HG02973 (cell line): Measurements from ENCODE around the gene AMTN.
A peak's percentile ranks its signal among the peaks of the same experiment; 100 is the strongest.

Experiments used
- ATAC-seq: cut with Tn5 transposase; IDR thresholded peaks from one replicate; pipeline ENCODE4 v1.9.1; 2021; ENCODE audit warnings: moderate library complexity; ENCODE audit not compliant: unreplicated experiment

AMTN gene

DNA sequence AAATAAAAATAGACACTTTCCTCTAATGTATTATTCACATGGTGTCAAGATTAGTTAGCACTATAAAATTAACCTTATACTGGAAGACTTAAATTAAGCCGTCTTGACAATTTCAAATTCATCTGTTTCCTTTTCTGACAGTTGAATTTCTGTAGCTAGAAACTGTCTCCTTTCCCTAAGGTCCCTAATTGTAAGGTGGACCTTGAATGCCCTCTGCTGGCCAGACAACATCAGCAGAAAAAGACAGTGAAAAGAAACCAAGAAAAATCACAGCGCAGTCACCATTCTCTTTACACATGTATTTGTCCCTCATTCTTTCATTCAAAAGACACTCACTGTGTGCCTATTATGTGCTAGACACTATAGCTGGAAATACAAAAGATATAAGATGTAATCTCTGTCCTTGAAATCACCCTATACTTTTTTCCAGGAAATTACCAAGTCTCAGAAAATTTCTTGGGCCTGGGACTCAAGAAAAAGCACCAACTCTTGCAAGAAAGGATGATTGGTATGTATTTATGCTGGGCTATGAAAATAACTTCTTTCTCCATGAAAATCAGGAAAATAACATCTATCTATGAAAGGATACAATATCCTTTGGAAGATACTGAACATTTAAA lies 41.0 kb downstream of the AMTN start:
- peak; percentile 74 for ATAC-seq

DNA sequence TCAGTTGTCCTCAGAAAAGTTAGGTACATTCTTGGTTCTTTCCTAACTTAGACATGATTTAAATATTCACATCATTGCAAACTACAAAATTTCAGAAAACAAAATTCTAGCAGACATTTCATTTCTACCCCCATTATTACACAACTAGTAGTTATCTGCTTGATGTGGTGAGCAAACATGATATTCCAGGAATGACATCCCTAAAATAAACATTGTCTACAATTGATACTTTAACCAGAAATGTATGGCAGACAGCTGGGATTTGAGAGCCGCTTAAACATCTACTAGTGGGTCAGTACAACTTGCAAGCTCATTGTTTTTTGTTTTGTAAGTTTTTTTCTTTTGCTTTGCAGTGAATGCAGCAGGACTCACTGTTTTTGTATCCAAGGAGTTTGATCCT lies 41.6 kb downstream of the AMTN start:
- no peak for ATAC-seq

DNA sequence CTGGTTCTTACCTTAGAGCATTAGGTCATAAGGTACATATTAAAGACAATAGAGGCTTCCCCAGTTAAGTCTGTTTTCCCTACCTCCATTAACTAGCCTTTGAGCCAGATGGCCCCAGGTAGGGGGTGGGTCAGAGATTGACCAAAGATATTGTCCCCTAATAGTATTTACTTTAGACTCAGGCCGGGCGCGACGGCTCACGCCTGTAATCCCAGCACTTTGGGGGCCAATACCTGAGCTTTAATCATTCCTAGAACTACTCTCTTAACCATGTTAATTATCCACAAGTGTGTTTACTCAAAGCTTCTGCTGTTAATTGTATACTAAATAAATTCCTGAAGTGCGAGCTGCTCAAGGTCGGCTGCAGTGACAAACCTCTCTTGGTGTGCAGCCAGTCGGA lies 45.7 kb downstream of the AMTN start:
- ATAC-seq = no peak

DNA sequence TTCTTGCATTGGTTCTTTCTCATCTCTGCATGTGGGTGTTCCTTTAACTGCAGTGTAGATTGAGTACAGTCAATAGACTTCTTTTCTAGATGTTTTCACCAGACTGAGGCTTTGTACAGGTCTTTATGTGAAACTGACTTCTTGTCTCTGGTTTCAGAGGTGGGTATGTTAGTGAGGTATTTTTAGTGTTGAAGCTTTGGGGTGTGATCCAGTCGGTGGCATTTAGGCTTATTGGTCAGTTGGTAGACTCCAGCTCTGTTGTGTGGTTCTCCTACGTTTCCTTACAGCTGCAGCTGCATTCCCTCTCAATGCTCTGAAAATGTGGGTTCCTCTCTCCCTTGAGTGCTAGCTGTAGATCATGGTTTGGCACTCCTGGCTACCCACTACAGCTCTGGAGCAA lies 52.4 kb downstream of the AMTN start:
- ATAC-seq = no peak

DNA sequence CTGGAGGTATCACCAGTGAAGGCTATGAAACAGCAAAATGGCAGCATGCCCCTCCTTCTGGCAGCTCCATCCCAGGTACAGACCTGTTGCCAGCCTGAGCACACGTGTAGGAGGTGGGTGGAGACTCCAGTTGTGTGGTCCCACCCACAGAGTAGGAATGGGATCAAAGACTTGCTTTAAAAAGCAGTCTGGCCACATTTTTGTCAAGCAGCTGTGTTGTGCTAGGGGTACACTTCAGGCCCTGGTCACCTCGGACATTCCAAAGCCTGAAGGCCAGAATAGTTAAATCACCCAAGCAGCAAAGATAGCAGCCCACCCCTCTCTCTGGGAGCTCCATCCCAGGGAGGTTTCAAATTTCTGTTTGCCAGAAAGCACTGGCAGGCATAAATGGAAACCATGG lies 53.4 kb downstream of the AMTN start:
- ATAC-seq = no peak

DNA sequence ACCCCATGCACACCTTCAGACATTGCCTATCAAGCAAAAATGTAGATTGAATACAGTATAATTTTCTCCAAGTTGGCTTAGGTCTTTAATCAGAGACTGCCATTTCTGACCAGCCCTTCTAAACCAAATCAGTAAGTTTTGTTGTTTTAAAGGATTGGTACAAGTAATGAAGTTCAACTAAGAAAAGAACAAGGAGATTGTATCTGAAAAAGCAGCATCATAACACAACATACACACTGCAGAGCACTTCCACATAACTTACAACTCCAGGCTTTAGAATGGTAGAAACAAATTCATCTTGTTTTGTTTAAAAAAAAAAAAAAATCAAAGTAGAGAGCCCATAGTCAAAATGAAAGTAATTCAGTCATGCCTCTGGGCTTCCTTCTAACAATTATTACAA lies 57.6 kb downstream of the AMTN start:
- ATAC-seq = no peak

DNA sequence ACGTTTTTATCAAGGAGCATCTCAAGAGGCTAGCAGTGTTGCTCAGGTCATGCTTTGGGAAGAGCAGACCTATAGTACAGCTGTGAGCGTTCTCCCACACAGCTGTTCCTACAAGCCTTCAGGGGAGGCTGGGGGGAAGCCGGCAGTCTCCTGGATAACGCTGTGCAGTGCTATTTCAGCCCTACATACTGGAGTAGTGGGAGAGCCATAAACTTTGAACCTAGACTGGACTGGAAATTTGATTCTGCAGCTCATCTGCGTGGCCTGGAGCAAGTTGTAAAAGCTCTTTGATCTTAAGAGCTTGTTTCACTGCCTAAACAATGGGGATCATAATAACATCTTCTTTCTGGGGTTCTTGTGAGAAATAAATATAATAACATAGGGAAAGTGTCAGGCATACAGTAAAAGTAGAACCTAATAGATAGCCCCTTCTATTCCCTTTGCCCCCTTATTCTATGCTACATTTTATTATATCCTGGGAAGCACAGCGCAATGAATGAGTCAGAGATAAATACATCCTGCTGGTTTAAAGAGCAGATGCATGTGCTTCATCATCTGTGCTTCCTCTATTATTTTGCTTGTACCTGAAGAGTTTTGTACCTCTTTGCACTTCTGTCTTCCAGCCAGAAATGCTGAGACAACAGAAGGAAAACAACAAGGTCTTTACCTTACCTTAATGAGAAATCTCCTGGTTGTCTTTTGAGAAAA lies 59.0 kb downstream of the AMTN start:
- no peak for ATAC-seq

DNA sequence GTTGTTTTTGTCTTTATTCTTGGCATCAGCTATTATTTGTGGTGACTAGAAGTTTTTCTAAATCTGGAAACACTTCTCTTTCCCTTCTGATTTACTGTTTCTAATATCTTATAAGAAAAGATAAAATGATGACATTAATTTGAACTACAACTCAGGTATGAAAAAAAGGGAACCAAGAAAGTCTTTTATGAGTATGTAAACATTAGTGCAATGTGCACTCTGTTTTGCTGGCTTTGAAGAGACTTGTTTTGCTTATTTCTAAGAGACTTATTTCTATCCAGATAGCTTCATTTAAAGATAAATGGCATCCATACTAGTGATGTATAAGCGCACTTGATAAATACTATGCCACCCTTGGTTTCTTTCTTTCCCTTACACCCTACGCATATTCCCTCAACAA lies 63.6 kb downstream of the AMTN start:
- ATAC-seq = no peak
